GM19035 (cell line): ENCODE data around the gene PPM1L.
A peak's percentile ranks its signal among the peaks of the same experiment; 100 is the strongest.

Source experiments
- ATAC-seq: cut with Tn5 transposase; IDR thresholded peaks from one replicate; pipeline ENCODE4 v1.9.1; 2021; ENCODE audit not compliant: unreplicated experiment

The PPM1L gene

GRCh38 chr3:161070980-161071663 is 315.1 kb downstream of the PPM1L start:
- no peak for ATAC-seq

GRCh38 chr3:161072211-161072621 is 316.2 kb downstream of the PPM1L start:
- no peak for ATAC-seq

- no peak for ATAC-seq
Measured at GRCh38 chr3:161072751-161073150, 316.7 kb downstream of the PPM1L start.

GRCh38 chr3:161073181-161073580 is 317.1 kb downstream of the PPM1L start:
- no peak for ATAC-seq

GRCh38 chr3:161081633-161082032 is 325.6 kb downstream of the PPM1L start:
- peak; percentile 68 for ATAC-seq

- ATAC-seq: peak; percentile 27
Measured at GRCh38 chr3:161082063-161082462, 326.0 kb downstream of the PPM1L start.

GRCh38 chr3:161083131-161083530 is 327.1 kb downstream of the PPM1L start:
- no peak for ATAC-seq

GRCh38 chr3:161084277-161084676 is 328.2 kb downstream of the PPM1L start:
- no peak for ATAC-seq

GRCh38 chr3:161093895-161094294 is 337.9 kb downstream of the PPM1L start:
- no peak for ATAC-seq

- ATAC-seq: no peak
Measured at GRCh38 chr3:161096771-161097367, 340.8 kb downstream of the PPM1L start.

- ATAC-seq: no peak
Measured at GRCh38 chr3:161100994-161101393, 345.0 kb downstream of the PPM1L start.

- ATAC-seq: no peak
Measured at GRCh38 chr3:161101609-161102008, 345.6 kb downstream of the PPM1L start.

- no peak for ATAC-seq
Measured at GRCh38 chr3:161103776-161104385, 347.9 kb downstream of the PPM1L start.

GRCh38 chr3:161104561-161105551 is 348.8 kb downstream of the PPM1L start, which contains the start of gene B3GALNT1:
TSS of gene B3GALNT1 (minus strand) at chr3:161105349. CDS start at chr3:161086754, 18,595 bp downstream.
- ATAC-seq: peak; percentile 59

GRCh38 chr3:161107311-161107710 is 351.3 kb downstream of the PPM1L start:
- no peak for ATAC-seq

GRCh38 chr3:161108840-161109239 is 352.8 kb downstream of the PPM1L start:
- ATAC-seq: no peak

GRCh38 chr3:161117646-161118045 is 361.6 kb downstream of the PPM1L start:
- no peak for ATAC-seq

GRCh38 chr3:161126495-161126894 is 370.5 kb downstream of the PPM1L start:
- no peak for ATAC-seq
